ENCODE measurements around the gene RNF214.
A peak's percentile ranks its signal among the peaks of the same experiment; 100 is the strongest.

RNF214 gene

DNA sequence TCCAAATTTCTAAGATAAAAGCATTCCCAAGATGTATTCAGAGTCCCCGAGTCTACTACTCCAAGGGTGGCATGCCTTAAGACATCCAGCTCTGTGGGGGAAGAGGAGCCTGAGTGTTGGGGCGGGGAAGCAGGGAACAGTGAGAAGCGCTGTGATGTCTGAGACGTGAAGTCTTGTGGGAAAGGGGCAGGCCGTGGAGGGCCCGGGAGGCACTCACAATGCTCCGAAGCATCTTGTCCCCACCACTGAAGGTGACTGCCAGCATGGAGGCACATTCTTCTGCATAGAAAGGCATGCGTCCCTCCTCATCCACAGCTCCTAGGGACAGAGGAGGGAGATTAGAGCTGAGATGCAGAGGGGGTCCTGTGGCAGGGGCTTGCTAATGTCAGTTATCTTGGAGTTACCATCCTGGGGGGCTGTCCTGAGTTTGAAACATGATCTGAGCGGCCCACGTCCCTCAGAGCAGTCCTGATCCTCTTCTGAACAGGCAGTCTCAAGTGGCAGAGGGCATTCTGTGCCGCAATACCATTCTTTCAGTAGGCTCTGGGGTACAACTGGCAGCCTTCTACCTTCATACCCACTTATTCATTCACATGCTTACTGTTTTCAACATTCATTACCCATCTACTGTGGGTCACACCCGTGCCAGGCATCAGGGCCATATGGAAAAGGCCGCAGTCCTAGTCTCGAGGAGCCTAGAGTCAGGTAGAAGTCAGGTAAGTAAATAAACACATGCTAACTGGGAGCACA lies 9.3 kb upstream of the RNF214 start:
- ATAC-seq (replicated peaks; ENCODE audit: extremely low read depth, poor library complexity, severe bottlenecking): no peak
- no peak overlapping the region for H3K27ac Mint-ChIP-seq (ENCODE audit: low read depth)
- peaks cover 64% of the 10 kb centered on the region for H3K36me3 Mint-ChIP-seq (ENCODE audit: insufficient read depth)
- DNase-seq (ENCODE audit: low spot score in 2 of 2): no peak
- H3K27me3 Mint-ChIP-seq: no peaks in the 10 kb centered on the region
- no peaks in the 10 kb centered on the region for H3K9me3 Mint-ChIP-seq
- peaks cover 42% of the 10 kb centered on the region for H3K4me1 Mint-ChIP-seq
- H3K4me3 Mint-ChIP-seq: no peak overlapping the region

DNA sequence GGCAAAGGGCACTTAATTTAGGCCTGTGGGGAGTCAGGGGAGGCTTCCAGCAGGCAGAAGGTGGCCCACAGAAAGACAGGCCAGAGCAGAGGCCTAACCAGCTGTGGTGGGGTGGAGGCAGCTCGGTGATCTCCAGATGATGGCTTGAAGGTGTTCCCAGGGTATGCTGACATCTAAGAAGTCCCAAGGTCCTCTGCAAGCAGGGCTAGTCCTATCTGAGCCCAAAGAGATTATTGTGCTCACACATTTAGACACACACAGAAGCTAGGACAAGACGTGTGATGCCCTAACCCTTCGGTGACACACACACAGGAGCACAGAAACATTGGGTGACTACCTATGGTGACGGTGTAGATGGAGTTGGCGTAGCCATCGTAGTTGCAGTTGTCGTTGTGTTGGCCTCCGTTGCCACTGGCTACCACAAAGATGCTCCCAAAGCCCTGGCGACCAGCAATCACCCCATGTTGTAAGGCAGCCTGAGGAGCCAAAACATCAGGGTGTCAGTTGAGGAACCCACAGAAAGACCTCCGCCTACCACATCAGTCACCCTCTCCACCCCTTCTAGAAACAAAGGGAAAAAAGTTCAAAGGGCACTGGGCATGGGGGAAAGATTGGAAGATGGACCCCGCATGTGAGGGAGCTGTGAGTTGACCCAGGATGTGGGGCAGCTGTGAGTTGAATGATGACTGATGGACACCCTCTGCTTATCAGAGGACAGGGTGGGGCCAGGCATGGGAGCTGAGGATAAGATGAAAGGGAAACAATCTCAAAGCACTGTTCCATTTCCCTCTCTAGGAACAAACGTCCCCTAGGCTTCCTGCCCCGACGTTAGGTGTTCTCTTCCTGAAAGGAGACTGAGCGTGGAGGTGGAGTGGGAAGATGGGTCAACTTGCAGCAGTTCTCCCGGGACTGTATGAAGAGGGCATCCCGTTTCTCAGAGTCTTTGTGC lies 8.5 kb upstream of the RNF214 start:
- H3K9me3 Mint-ChIP-seq: no peaks in the 10 kb centered on the region
- H3K4me1 Mint-ChIP-seq: peaks cover 48% of the 10 kb centered on the region
- ATAC-seq (replicated peaks; ENCODE audit: extremely low read depth, poor library complexity, severe bottlenecking) (no peak), DNase-seq (ENCODE audit: low spot score in 2 of 2) (no peak)
- H3K4me3 Mint-ChIP-seq: no peak overlapping the region
- no peaks in the 10 kb centered on the region for H3K27me3 Mint-ChIP-seq
- no peak overlapping the region for H3K27ac Mint-ChIP-seq (ENCODE audit: low read depth)
- H3K36me3 Mint-ChIP-seq (ENCODE audit: insufficient read depth): peaks cover 66% of the 10 kb centered on the region

DNA sequence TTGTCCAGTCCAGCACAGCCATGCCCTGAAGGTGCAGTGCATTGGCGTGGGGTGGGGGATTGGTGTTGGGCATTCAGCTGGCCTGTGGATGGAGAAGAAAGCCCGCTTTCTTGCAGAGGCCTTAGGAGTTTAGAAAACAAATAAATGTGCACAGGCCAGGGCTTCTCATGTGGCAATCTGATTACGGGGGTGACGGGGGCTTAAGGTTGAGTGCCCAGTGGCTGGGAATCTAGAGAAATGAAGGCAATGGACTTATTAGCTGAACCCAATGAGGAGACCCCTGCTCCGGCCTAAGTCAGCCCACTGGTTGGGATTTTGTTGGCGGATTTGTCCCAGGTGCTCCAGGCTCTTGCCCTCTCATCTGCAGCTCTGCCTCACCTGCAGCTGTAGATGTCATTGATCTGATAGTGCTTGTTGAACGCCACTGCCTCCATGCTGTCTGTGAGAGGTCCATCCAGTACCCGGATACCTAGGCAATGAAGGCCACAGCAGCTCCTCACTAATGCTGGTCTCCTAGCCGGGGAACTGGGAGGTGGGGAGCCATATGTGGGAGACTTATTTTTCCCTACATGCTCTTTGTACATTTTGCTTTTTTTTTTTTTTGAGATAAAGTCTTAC lies 6.8 kb upstream of the RNF214 start:
- Mint-ChIP-seq H3K36me3 (ENCODE audit: insufficient read depth) (peaks cover 74% of the 10 kb centered on the region), H3K9me3 (no peaks in the 10 kb centered on the region), H3K4me1 (peaks cover 52% of the 10 kb centered on the region), H3K27me3 (no peaks in the 10 kb centered on the region), H3K4me3 (no peak overlapping the region), H3K27ac (ENCODE audit: low read depth) (no peak overlapping the region)
- ATAC-seq (replicated peaks; ENCODE audit: extremely low read depth, poor library complexity, severe bottlenecking): no peak
- no peak for DNase-seq (ENCODE audit: low spot score in 2 of 2)

DNA sequence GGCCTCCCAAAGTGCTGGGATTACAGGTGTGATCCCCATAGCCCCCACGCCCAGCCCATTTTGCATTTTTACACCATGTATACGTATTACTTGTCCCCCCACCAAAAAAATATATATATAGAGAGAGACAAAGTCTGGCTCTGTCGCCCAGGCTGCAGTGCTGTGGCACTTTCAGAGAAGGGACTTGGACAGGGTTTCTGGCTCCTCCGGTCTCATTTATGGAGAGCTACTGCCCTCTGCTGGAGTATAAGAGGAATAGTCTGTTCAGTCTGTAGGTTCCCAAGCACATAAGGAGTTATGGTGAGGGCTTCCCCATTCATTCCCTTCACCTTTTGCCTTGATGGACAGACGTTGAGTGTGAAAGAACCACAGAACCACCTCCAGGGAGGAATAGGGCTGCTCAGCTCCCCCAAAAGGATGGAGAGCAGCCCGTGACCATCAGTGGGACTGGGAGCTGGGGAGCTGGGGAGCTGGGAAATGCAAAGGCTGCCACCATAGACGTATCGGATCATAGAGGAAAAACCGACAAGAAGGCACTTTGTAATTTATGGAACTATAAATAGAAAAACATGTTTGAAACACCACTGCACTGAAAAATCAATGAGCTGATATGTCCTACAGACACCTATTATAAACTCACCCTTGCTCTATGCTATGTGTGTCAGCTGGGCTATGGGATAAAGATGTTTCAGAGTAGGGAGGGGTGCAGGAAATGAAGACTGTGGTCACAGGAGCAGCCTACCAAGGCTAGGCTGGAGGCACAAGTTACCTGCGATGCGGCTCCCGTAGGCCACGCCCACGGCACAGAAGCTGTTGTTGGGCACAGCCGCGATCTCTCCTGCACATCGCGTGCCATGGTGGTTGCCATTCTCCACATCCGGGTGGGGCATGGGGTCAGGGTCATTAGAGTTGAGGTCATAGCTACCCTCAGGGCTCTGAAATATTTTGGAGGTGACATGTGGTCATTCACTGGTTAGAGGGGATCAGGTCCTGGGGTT lies 5.8 kb upstream of the RNF214 start:
- Mint-ChIP-seq H3K4me3 (no peak overlapping the region), H3K27ac (ENCODE audit: low read depth) (peak overlapping the region; percentile 63), H3K27me3 (no peaks in the 10 kb centered on the region), H3K4me1 (peaks cover 61% of the 10 kb centered on the region), H3K9me3 (no peaks in the 10 kb centered on the region), H3K36me3 (ENCODE audit: insufficient read depth) (peaks cover 70% of the 10 kb centered on the region)
- ATAC-seq (replicated peaks; ENCODE audit: extremely low read depth, poor library complexity, severe bottlenecking) (no peak), DNase-seq (ENCODE audit: low spot score in 2 of 2) (peak in 1 of 2 donors; percentile 38)

DNA sequence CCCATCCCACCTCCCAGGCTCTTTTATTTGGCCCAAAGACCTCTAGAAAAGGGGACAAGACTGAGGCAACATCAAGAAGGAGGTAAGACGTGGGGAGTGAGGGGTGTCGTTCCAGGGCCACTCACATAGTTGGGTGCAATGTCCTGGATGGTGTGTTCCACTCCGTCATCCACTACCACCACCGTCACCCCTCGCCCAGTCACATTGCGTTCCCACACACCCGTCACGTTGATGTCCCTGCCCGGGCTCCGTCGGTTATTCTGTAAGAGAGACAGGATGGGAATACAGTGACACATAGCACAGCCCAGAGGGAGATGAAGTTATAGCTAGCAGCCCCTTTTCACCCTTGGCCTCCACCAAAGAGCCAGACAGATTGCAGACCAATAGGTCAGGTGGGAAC lies 4.4 kb upstream of the RNF214 start:
- peaks cover 61% of the 10 kb centered on the region for H3K36me3 Mint-ChIP-seq (ENCODE audit: insufficient read depth)

DNA sequence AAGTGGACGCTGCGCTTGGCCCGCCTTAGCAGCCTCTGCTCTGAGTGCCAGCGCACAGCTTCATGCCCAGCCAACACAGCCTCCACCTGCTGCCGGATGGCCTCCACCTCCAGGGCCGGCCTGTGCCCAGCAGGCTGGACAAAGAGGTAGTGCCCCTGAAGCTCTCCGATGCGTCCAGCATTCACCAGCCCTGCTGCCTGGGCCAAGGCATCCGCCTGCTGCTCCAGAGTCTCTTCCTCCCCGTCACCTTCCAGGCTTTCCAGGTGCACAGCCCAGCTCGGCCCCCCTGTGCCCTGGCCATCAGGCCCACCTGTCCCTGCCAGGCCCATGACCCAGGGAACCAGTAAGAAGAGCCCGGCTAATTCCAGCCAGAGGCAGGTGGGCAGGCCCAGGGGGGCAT lies 3.1 kb upstream of the RNF214 start:
- H3K36me3 Mint-ChIP-seq (ENCODE audit: insufficient read depth): peaks cover 62% of the 10 kb centered on the region
- DNase-seq (ENCODE audit: low spot score in 2 of 2) (no peak), ATAC-seq (replicated peaks; ENCODE audit: extremely low read depth, poor library complexity, severe bottlenecking) (no peak)
- H3K4me3 Mint-ChIP-seq: peak overlapping the region; percentile 99
- H3K27me3 Mint-ChIP-seq: no peaks in the 10 kb centered on the region
- peaks cover 72% of the 10 kb centered on the region for H3K4me1 Mint-ChIP-seq
- H3K27ac Mint-ChIP-seq (ENCODE audit: low read depth): peak overlapping the region; percentile 99
- H3K9me3 Mint-ChIP-seq: no peaks in the 10 kb centered on the region

More for the DNA sequence above, 4.4 kb upstream of the RNF214 start:
- H3K27ac Mint-ChIP-seq (ENCODE audit: low read depth): no peak overlapping the region
- peak overlapping the region; percentile 99 for H3K4me3 Mint-ChIP-seq
- no peak for DNase-seq (ENCODE audit: low spot score in 2 of 2)
- ATAC-seq (replicated peaks; ENCODE audit: extremely low read depth, poor library complexity, severe bottlenecking): no peak
- peaks cover 66% of the 10 kb centered on the region for H3K4me1 Mint-ChIP-seq
- H3K27me3 Mint-ChIP-seq: no peaks in the 10 kb centered on the region
- no peaks in the 10 kb centered on the region for H3K9me3 Mint-ChIP-seq

DNA sequence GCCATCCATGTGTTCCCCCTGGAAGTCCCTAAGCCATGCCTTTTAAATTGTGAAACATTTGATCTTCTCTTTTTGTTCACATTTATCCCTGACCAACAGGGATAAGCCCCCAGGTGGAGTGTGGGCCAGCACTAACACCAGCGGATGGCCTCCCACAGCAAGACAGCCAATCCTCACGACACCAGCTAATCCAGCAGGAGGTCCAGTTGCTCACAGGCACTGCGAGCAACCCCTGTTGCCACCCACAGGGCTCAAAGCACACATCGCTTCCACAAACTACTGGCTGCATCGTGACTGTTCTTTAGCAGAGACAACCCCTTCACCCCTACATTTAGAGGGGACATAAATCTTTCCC lies 2.6 kb upstream of the RNF214 start:
- H3K36me3 Mint-ChIP-seq (ENCODE audit: insufficient read depth): peaks cover 62% of the 10 kb centered on the region
- peak overlapping the region; percentile 99 for H3K4me3 Mint-ChIP-seq
- DNase-seq (ENCODE audit: low spot score in 2 of 2): no peak
- no peaks in the 10 kb centered on the region for H3K27me3 Mint-ChIP-seq
- ATAC-seq (replicated peaks; ENCODE audit: extremely low read depth, poor library complexity, severe bottlenecking): peak; percentile 5
- H3K9me3 Mint-ChIP-seq: no peaks in the 10 kb centered on the region
- H3K4me1 Mint-ChIP-seq: peaks cover 72% of the 10 kb centered on the region
- H3K27ac Mint-ChIP-seq (ENCODE audit: low read depth): peak overlapping the region; percentile 99

DNA sequence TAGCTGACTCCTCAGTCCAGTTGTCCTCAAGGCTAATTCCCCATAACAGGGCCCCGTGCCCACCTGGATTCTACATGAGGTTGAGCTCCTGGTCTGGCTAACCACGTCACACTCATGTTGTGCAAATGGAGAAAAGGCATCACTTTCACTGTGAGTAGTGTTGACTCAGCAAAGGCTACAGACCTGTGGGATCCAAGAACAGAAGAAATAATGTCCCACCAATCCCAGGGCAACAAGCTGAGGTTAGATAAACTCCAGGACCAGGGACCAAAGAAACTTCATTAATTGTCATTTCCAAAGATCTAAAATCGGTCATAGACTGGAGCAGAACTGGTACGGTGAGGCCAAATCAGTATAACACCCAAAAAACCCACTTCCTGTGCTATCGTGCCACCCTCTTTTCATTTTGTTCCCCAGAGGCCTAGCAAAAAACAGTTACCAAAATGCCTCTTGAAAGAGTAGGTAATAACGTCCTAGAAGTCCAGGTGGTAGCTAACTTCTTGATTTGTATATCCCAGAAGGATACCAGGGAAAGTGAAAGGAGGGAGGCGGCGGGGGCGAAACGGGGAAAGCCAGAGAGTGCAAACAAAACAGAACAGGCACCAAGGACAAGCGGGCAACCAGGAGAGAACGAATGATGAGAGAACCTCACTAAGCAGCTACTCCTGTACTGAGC lies 2.0 kb upstream of the RNF214 start:
- Mint-ChIP-seq H3K36me3 (ENCODE audit: insufficient read depth) (peaks cover 57% of the 10 kb centered on the region), H3K4me1 (peaks cover 69% of the 10 kb centered on the region), H3K27ac (ENCODE audit: low read depth) (peak overlapping the region; percentile 99), H3K9me3 (no peaks in the 10 kb centered on the region), H3K4me3 (peak overlapping the region; percentile 99), H3K27me3 (no peaks in the 10 kb centered on the region)
- ATAC-seq (replicated peaks; ENCODE audit: extremely low read depth, poor library complexity, severe bottlenecking): peak; percentile 71
- peak in 1 of 2 donors; percentile 23 for DNase-seq (ENCODE audit: low spot score in 2 of 2)

DNA sequence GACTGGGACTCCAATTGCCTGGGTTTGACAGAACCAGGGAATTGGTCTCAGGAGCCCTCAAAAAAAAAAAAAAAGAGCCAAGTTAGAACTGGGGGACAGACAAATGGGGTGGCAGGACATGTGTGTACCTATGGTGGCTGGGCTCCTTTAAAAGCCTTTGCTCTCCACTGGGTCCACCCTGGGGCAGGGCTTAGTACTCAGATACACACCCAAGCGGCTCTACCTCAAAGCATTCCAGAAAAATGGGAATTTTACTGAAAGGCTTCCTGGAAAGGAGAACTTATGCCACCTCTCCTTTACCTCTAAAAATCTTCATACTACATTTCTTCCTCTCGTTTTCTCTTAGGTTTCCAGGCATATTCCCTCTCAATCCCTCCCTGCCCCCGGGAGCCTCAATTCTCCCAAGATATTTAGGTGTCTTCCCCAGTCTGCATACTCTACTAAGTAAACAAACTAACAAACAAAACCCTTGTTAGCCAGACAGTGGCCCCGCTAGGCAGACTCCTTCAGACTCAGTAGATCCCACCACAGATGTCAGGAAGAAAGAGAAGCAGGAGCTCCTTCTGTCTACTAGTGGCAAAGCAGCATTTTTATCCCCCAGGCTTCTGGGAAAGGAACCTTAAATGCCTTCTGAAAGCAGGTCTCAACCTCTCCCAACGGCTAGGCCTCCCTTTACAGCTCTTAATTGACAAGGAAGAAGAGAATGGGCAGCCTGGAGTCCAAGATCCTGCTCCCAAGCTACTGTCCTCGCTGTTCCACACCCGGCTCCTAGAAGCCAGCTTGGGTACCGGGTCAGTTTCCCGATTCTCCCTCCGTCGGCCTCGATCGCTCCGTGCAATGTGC lies 1.3 kb upstream of the RNF214 start:
- Mint-ChIP-seq H3K36me3 (ENCODE audit: insufficient read depth) (peaks cover 54% of the 10 kb centered on the region), H3K4me1 (peaks cover 66% of the 10 kb centered on the region), H3K27me3 (no peaks in the 10 kb centered on the region), H3K4me3 (peak overlapping the region; percentile 99), H3K9me3 (no peaks in the 10 kb centered on the region), H3K27ac (ENCODE audit: low read depth) (peak overlapping the region; percentile 99)
- DNase-seq (ENCODE audit: low spot score in 2 of 2): no peak
- ATAC-seq (replicated peaks; ENCODE audit: extremely low read depth, poor library complexity, severe bottlenecking): no peak

DNA sequence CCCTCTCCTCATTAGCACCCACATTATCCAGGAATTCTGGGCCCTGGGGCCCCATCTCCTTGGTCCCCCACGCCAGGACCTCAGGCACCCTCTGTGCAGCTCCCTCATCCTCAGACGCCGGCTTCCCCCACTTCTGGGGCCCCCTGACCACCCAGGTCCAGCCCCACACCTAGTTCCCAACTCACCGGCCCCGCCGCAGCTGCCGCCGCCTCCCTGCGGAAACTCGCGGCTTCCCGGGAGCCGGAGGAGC lies 704 bp upstream of the RNF214 start, which contains the start of gene PCSK7:
TSS of gene PCSK7 (minus strand) at position 232 of the 250 bp plus-strand sequence. CDS start 2,229 bp downstream, outside the sequence.
- peaks cover 50% of the 10 kb centered on the region for H3K36me3 Mint-ChIP-seq (ENCODE audit: insufficient read depth)
- no peaks in the 10 kb centered on the region for H3K27me3 Mint-ChIP-seq
- peak within 1 kb of the TSS; percentile 99 for H3K27ac Mint-ChIP-seq (ENCODE audit: low read depth)
- no peak for ATAC-seq (replicated peaks; ENCODE audit: extremely low read depth, poor library complexity, severe bottlenecking)
- no peak for DNase-seq (ENCODE audit: low spot score in 2 of 2)
- H3K9me3 Mint-ChIP-seq: no peaks in the 10 kb centered on the region
- peak within 1 kb of the TSS; percentile 99 for H3K4me3 Mint-ChIP-seq
- peaks cover 61% of the 10 kb centered on the region for H3K4me1 Mint-ChIP-seq

DNA sequence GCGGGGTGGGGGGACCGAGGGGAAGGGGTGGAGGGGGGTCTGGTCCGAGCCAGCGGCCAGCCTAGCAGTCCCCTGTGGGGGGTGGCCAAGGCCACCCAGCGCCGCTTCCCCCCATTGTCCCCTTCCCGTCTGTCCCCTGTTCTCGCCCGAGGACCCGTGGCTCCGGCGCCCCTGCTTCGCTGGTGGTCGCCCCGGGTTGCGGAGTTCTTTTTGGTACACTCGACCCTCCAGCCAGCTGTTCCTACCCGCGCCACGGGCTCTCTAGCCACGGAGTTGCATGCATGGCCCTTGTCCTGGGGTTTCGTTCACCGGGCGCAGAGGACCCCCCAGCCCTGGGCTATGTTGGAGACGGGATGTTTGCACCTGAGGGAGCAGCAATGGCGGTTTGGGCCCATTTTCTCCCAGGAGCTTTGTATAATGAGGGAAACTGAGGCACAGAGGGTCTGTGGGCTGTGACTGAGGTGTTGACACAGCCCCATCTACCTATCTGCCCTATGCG lies 489 bp downstream of the RNF214 start:
- Mint-ChIP-seq H3K9me3 (no peaks in the 10 kb centered on the region), H3K27me3 (no peaks in the 10 kb centered on the region), H3K4me1 (peaks cover 56% of the 10 kb centered on the region), H3K4me3 (peak overlapping the region; percentile 99), H3K36me3 (ENCODE audit: insufficient read depth) (peaks cover 39% of the 10 kb centered on the region), H3K27ac (ENCODE audit: low read depth) (peak overlapping the region; percentile 99)
- no peak for DNase-seq (ENCODE audit: low spot score in 2 of 2)
- ATAC-seq (replicated peaks; ENCODE audit: extremely low read depth, poor library complexity, severe bottlenecking): no peak
